ENCODE results near the gene R3HCC1L. TPM values are rescaled to one million over a fixed set of nuclear protein-coding genes. Genes with fewer than 3 reads are reported as not detected.
A peak's percentile ranks its signal among the peaks of the same experiment; 100 is the strongest.

R3HCC1L gene
- total and polyA plus RNA-seq, 2 of the 4 experiments (the other 2 are of a cell fraction) = 8.3 to 14.7 TPM

- Histone ChIP-seq H4K20me1 (ENCODE audit: insufficient read depth, low read length) (peaks cover 14% of the 10 kb centered on the region; the same call in 1 of the 2 replicates), H2BK5ac (ENCODE audit: low read depth, low read length, poor library complexity, severe bottlenecking) (no peak overlapping the region), H3K27me3 (ENCODE audit: control insufficient read depth, insufficient read depth, low read length) (no peaks in the 10 kb centered on the region), H4K8ac (ENCODE audit: low read depth in 2 of 2, low read length in 2 of 2) (no peak overlapping the region), H3K18ac (ENCODE audit: low read depth, low read length) (no peak overlapping the region), H2AFZ (replicated peaks; ENCODE audit: low read length, poor library complexity) (no peak overlapping the region), H3K23ac (ENCODE audit: low read depth, low read length) (0 out of 2 replicates have a peak overlapping the region, but pooled peaks have one; percentile 78), H3K27ac (ENCODE audit: insufficient read depth, low read length) (no peak overlapping the region), H3K4me2 (ENCODE audit: low read depth, low read length) (no peak overlapping the region), H2AK9ac (replicated peaks; ENCODE audit: low read depth, low read length, poor library complexity) (no peak overlapping the region), H3K9me3 (ENCODE audit: control insufficient read depth, insufficient read depth, low read length) (0 out of 2 replicates have a peak, but pooled peaks cover 2% of the 10 kb centered on the region), H2BK20ac (ENCODE audit: low read depth, low read length) (no peak overlapping the region), H3K36me3 (ENCODE audit: control insufficient read depth, insufficient read depth, low read length) (no peaks in the 10 kb centered on the region), H3K4me1 (ENCODE audit: control insufficient read depth, insufficient read depth, low read length) (peaks cover 7% of the 10 kb centered on the region), H3K9ac (ENCODE audit: low read depth, low read length) (no peak overlapping the region), H3K9me1 (ENCODE audit: insufficient read depth, low read length) (peaks cover 8% of the 10 kb centered on the region), H2BK120ac (ENCODE audit: low read depth, low read length) (no peak overlapping the region), H3K79me1 (ENCODE audit: low read depth in 1 of 2, low read length in 2 of 2) (peaks cover 13 to 31% of the 10 kb centered on the region in 2 experiments), H3K56ac (ENCODE audit: extremely low read depth, insufficient read depth, low read length) (no peak overlapping the region), H4K91ac (ENCODE audit: insufficient read depth, low read depth, low read length) (no peak overlapping the region), H3K4me3 (ENCODE audit: insufficient read depth, low read depth, low read length) (no peak overlapping the region), H3K4ac (ENCODE audit: low read depth, low read length) (no peak overlapping the region), H2BK15ac (ENCODE audit: low read depth, low read length) (no peak overlapping the region), H3K14ac (replicated peaks; ENCODE audit: low read depth, low read length) (no peak overlapping the region), H4K5ac (ENCODE audit: low read depth, low read length) (no peak overlapping the region), H2AK5ac (ENCODE audit: low read depth, low read length) (no peak overlapping the region)
- TF ChIP-seq NFE2L2 (IDR thresholded peaks at IDR 0.05; ENCODE audit: low read depth, low read length) (no peak), RCOR1 (IDR thresholded peaks at IDR 0.05; ENCODE audit: insufficient replicate concordance, low read length) (no peak), POLR2A (IDR thresholded peaks at IDR 0.05; ENCODE audit: low read depth, low read length) (no peak), MXI1 (IDR thresholded peaks at IDR 0.05; ENCODE audit: borderline replicate concordance, low read depth, low read length) (no peak), SMC3 (IDR thresholded peaks at IDR 0.05; ENCODE audit: low read depth, low read length) (no peak), CHD1 (IDR thresholded peaks at IDR 0.05; ENCODE audit: low read depth, low read length) (no peak), RFX5 (IDR thresholded peaks at IDR 0.05; ENCODE audit: low read depth, low read length) (no peak), FOS (IDR thresholded peaks at IDR 0.05; ENCODE audit: low read depth, low read length) (no peak), RAD21 (IDR thresholded peaks at IDR 0.05; ENCODE audit: low read length) (no peak), CEBPB (IDR thresholded peaks at IDR 0.05; ENCODE audit: low read depth, low read length) (no peak), MAFK (IDR thresholded peaks at IDR 0.05; ENCODE audit: low read depth, low read length) (no peak)
- TF ChIP-seq, protein P1, sequence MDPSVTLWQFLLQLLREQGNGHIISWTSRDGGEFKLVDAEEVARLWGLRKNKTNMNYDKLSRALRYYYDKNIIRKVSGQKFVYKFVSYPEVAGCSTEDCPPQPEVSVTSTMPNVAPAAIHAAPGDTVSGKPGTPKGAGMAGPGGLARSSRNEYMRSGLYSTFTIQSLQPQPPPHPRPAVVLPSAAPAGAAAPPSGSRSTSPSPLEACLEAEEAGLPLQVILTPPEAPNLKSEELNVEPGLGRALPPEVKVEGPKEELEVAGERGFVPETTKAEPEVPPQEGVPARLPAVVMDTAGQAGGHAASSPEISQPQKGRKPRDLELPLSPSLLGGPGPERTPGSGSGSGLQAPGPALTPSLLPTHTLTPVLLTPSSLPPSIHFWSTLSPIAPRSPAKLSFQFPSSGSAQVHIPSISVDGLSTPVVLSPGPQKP (IDR thresholded peaks at IDR 0.05; ENCODE audit: borderline replicate concordance, low read depth, low read length) = no peak
- intact Hi-C loops (cut with micrococcal nuclease) (no loop called here), dilution Hi-C loops (cut with HindIII; ENCODE audit: low sequenced_read_pairs, unreplicated experiment) (no loop called here), in situ Hi-C loops (cut with MboI; ENCODE audit: low sequenced_read_pairs) (no loop called here)
- ChIA-PET POLR2A (ENCODE audit: unreplicated experiment) (no interaction called here), CTCF (interaction anchor here (1.1 kb wide), 1 partner anchor 1097 kb away, joined by 3 read pairs; no protein-coding TSS in a partner anchor)
- no peak for DNase-seq
- no TSS peak for BruUV-seq (replicated peaks)
- WGBS, 2 experiments (ENCODE audit: extremely low coverage in 2 of 2, insufficient read length in 1 of 2) = no CpG with 5 or more reads among the region's 1 CpG
- no peak for ATAC-seq (ENCODE audit: low read depth)
Observed at GRCh38 chr10:98149858-98150257, 15.4 kb downstream of the R3HCC1L start.
